Tongue (tissue), 2 donors: ENCODE results near the gene ANKRD23. TPM values are rescaled to one million over a fixed set of nuclear protein-coding genes. Genes with fewer than 3 reads are reported as not detected.
"Not testable (repeated sequence)": the region's sequence is repeated elsewhere in the genome, so short reads cannot be mapped to it uniquely, and the experiment has no call there.

Source experiments
- DNase-seq: peaks from one replicate; pipeline ENCODE4 v3.0.0-alpha.2; 2015
- total RNA-seq: library from RNA; depleted of rRNA; stranded (reverse); fragments of >200 nt; gene quantifications from one replicate; pipeline ENCODE4 v1.2.3, GENCODE V29; 2014

Gene ANKRD23
- total RNA-seq, 1 donor from 2014 or later: 96.8 TPM

- no peak for DNase-seq
These were observed 19.9 kb upstream of the ANKRD23 start for GRCh38 chr2:96863575-96864342.

DNA sequence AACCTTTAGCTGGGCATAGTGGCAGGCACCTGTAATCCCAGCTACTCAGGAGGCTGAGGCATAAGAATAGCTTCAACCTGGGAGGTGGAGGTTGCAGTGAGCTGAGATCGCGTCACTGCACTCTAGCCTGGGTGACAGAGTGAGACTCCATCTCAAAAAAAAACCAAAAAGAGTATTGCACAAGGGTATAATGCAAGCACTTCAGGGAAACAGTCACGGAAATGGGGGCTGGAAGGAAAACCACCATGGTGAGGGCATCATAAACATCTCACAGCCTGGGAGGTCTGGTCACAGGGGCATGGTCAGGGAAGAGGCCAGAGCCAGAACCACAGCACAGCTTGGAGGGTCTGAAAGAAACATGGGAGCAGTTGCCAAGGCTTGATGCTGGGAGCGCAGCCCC, 19.2 kb upstream of the ANKRD23 start:
- not testable (repeated sequence) for DNase-seq

DNA sequence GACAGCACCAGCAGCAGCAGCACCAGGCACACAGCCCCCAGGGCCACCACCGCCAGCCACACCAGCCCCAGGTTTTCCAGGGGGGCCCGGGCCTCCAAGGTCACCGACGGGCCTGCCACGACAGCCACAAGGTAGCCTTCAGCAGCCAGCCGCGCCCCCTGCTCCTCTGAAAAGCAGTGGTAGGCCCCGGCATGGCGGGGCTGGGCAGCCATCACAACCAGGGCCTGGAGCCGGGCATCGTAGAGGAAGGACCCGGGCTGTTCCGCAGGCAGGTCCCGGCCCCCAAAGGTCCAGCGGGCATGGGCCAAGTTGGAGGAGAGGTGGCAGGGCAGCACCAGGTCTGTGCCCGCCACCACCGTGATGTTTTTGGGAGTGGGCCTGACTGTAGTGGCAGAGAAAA, 17.3 kb upstream of the ANKRD23 start:
- no peak for DNase-seq

DNA sequence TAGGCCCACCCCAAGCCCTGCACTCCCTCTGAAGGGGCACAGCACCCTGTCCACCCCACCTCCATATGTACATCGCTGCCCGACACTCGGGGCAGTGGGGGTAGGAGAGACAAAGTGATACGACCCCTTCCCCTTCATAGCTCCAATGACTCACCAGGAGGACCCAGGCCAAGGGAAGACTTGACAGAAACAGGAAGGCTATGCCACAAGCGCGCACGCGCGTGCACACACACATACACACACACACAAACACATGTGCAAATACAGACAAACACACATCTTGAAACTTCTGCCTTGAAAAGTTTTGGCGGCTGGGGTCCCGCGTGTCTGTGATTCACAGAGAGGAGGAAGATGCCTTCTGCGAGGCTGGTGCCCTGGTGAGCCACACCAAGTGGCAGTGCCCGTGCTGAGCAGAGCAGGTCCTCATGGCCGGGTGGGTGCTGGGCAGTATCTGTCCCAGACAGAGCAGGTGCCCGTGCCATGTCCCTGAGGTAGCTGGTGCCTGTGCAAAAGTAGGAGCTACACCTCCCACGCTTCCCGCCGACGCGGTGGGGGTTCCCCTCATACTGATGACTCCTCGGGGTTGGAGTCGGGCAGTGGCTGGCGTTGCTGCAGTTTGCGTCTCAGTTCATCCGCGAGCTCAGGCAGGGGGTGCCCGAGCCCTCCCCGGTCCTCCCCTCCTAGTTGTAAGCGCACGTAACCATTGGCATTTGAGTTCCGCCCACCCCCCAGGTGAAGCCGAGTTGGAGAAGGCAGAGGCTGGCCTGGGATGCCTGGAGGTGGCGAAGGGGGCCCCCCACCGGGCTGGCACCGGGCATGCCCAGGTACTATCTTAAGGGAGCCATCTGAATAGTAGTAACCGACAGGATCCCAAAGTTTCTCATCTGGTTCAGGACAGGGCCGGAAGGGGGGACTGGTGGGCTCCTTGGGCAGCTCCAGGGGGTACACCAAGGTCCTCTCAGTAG, 16.5 kb upstream of the ANKRD23 start:
- no peak for DNase-seq

DNA sequence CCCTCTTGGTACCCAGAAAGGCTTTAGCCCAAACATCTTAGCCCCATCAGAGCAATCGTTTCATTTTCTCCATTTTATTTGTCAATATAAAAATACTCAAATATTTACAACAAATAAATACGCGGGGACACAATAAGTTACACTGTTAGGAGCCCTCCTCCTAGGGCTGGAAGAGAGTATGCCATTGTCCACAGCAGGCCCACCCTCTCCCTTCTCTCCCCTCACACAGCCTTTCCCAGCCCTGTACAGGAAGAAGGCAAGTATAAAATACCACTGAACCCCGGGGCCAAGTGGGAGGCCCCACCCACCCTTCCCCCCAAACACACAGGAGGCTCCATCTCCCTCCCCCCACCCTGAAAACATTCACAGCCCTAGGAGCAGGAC, 15.9 kb upstream of the ANKRD23 start:
- no peak for DNase-seq

DNA sequence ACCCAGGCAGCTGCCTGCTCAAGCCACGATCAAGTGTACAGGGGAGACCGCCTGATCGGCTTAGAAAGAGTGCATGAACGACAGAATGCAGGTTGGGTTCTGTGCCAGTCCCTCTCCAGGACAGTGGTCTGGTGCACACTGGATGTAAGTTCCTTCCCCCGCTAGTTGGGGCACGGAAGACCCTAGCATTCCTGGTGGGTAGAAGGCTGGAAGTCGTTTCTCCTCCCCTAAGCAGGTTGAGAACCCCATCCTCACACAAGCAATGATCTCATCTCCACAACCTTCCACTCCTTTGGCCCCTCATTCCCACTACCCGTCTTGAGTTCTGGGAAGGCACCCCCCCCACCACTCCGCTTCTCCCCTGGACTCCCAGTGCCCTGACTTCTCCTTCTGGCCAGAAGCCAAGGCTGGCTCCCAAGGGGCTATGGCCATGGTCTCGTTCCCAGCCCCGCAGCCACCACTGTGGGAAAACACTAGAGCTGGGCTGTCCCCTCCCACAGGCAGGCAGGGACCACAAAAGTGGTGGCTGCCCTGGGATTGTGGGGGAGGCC, 15.4 kb upstream of the ANKRD23 start:
- DNase-seq: no peak

GRCh38 chr2:96857667-96858372, 14.0 kb upstream of the ANKRD23 start, which contains the start of gene ANKRD39:
Gene ANKRD39 (minus strand): TSS chr2:96858016. CDS start chr2:96857987, 29 bp downstream.
- DNase-seq: peak; percentile 100

DNA sequence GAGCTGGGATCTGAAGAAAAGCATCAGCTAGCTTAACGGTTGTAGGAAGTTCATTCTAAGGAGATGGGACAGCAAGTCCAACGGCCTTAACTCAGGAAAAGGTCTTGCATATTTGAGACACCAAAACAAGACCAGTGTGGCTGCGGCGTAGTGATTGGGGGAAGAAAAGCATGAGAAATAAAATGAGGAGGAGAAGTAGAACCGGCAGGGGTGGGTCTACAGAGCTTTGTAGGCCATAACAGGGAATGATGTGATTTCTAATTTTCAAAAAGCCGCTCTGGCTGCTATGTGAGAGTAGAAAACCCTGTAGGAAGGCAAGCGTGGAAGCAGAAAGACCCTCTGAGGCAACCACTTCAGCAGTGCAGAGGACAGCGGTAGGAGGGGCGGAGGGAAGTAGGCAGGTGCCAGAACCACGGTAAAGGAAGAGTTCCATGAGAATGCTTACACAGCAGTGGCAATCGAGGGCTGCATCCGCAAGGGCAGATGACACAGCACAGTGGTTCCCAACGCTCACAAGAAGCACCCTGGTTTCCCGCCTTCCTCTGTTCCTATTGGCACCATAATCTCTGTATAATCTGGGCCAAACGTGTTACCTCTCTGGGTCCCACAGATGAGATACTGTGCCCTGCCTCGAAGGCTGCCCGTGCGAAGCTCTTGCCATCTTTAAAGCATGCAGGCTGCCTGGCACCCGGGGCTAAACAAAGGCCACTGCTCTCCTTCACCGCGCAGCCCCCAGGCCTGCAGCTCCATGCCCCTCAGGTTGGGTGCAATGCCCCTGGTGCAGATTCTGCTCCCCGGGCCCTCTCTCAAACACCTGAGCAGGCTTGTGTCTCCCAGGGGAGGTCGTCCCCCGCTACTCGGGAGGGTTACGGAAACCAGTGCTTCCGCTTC, 13.2 kb upstream of the ANKRD23 start:
- no peak for DNase-seq

DNA sequence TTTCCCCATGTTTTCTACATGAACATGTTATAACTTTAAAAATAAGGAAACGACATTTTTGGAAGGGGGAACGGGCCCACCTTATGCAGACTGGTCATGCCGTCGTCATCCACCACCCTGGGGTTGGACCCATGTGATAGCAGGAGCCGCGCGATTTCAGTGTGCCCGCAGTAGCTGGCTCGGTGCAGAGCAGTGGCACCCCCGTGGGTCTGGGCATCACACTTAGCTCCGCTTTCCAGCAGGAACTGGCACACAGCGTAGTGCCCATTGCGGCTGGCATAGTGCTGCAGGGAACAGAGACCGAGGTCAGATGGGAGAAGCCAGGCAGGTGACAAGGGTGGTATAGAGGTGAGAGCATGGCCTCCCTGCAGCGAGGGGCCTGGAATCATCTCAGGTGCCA, 9.5 kb upstream of the ANKRD23 start:
- no peak for DNase-seq

DNA sequence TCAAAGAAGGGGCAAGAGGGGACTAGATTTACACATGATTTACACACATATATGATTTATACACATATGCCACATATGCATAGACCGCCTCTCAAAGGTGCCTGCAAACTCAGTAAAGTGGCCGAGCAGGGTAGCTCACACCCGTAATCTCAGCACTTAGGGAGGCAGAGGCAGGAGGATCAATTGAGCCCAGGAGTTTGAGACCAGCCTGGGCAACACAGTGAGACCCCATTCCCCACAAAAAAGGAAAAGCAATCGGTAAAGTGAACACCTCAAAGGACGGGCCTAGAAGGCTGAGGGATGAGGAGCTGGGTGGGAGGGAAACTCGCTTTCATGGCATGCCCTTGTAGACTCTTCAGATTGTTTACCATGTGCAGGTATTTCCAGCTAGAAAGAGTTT, 8.8 kb upstream of the ANKRD23 start:
- DNase-seq: no peak

DNA sequence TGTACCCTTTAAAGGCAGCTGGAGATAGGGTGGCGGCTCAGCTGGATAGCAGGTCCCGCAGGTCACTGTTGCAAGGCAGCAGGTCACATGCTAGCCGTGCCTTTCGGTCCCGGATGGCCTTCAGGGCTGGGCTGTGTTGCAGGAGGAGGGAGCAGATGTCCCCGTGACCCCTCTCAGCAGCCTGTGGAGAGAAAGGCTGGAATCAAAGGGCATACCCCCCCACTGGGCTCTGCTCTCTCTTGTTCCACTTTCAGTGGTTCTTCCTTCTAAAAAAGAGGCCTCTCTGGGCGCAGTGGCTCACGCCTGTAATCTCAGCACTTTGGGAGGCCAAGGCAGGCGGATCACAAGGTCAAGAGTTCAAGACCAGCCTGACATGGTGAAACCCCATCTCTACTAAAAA, 4.4 kb upstream of the ANKRD23 start:
- no peak for DNase-seq

DNA sequence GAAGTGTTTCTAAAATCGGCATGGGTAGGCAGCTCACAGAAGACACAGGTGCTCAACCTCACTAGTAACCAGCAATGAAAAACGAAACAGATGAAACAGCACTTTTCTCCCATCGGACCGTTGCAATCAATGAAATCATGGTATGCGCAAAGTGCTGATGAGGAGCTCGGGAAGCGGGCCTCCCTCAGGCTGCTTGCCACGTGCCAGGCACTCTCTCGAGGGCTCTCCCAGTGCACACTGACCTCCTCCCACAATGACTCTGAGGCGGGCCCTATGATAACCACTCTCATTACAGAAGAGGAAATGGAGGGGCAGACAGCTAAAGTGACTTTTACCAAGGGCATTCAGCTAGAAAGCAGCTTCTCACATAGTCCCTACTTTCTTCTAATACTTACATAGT, 3.8 kb upstream of the ANKRD23 start:
- no peak for DNase-seq

GRCh38 chr2:96846825-96847224, 3.0 kb upstream of the ANKRD23 start:
- DNase-seq: no peak

GRCh38 chr2:96844405-96844808, 586 bp upstream of the ANKRD23 start:
- no peak for DNase-seq

- no peak for DNase-seq
These were observed 1.2 kb downstream of the ANKRD23 start for GRCh38 chr2:96842600-96842999.

DNA sequence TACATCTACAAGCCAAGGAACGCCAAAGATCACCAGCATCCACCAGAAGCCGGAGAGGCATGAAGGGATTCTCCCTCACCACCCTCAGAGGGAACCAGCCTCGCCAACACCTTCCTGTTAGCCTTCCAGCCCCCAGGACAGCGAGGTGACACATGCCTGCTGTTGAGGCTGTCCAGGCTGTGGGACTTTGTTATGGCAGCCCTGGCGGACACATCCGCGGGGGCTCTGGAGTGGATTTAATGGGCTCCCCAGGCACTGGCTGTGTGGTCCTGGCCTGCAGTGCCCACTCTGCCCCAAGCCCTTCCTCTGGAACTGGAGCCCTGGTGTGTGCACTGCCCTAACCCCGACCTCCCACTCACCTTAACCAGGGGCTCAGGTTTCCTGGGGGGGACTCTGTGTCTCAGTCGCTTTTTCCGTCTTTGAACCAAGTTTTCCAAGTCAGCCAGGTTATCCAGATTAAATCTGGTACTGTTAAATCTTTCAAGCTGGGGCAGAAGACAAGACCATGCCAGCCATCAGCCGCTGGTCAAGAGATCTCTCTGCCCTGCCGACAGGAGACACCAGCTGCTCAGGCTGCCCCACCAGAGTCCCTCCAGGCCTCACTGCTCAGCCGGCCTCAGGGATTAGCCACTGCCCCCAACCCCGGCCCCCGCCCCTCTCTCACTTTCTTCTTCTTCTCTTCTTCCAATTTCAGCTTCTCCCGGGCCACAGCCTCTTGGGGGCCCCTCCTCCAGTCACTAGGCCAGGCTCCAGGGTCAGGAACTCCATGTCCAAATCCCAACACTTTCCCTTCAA, 1.9 kb downstream of the ANKRD23 start:
- no peak for DNase-seq

DNA sequence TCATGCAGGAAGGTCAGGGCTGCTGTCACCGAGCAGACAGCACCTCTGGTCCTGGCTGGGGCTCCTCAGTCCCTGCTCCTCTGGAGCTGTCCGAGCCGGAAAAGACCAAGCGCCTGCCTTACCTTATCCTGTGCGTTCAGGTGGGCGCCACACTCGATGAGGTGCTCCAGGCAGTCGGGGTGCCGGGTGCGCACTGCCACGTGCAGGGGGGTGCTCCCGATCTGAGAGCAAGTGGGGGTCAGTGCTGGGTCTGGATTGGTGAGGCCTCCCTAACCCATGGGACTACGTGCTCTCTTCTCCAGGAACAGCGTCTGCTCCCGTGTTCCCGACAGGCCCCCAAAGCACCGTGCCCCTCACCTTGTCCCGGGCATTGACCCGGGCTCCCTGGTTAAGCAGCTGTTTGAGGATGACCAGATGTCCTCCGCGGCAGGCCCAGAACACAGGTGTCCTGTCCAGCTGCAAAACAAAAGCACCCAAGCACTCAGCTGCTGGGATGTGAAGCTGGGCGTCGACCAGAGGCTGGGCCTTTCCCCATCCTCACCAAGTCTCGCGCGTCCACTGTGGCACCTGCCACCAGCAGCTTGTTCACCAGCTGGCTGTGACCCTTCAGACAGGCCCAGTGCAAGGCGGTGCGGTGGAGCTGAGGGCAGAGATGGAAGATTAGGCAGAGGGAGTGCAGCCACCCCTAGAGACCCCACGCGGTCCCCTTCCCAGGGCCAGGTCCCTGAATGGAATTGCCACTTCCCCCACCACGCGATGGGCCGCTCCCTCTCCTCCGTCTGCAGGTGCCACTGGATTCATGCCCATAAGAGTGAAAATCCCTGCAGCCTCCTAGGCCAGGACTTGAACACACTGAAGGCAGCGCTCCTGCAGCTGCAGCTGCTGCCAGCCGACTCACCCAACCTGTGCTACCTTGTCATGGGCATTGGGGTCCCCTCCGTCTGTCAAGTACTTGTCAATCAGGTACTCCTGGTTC, 3.7 kb downstream of the ANKRD23 start:
- no peak for DNase-seq

DNA sequence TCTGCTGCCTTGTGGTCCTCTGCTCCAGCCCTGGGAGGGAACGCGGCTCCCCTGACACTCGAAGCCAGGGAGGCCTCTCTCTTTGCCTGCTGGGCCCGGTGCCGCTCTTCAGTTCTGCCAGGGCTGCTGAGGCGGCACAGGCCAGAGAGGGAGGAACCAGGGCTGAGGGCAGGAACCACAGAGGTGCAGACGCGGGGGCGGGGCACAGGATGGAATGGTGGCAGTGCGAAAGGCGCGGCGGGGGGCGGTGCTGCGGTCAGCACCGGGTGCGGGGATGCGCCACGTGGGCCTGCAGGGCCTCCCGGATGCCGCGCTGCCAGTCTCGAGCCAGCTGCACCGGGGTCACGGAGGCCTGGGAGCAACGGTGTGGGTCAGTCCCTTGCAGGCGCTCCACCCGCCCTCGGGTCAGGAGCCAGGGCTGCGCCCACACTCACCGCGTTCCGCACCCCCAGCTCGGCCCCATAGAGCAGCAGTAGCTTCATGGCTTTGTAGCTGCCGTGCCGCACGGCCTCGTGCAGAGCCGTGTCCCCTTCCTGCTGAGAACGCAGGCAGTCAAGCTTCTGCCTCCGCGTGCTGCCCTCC, 4.4 kb downstream of the ANKRD23 start:
- no peak for DNase-seq
